IPS DF 6.9 (cell line): ENCODE results near the gene GLP1R.

Experiments used
- DNase-seq: peaks from one replicate; pipeline ENCODE4 v3.0.0-alpha.2; 2013; ENCODE audit warnings: low read depth, low spot score
- H3K27ac ChIP-seq: one replicate; pipeline ENCODE4 v1.5.1; 2013; ENCODE audit warnings: low read length, control low read depth
- H3K27me3 ChIP-seq: 2 replicates; pipeline ENCODE4 v1.6.1; 2013; ENCODE audit warnings: mild to moderate bottlenecking, low read length; ENCODE audit not compliant: control insufficient read depth, insufficient read depth
- H3K36me3 ChIP-seq: 2 replicates; pipeline ENCODE4 v1.6.1; 2013; ENCODE audit warnings: low read length; ENCODE audit not compliant: control insufficient read depth, insufficient read depth
- H3K4me1 ChIP-seq: 2 replicates; pipeline ENCODE4 v1.6.1; 2013; ENCODE audit warnings: low read length; ENCODE audit not compliant: control insufficient read depth, insufficient read depth
- H3K4me3 ChIP-seq: 2 replicates; pipeline ENCODE4 v1.5.1; 2013; ENCODE audit warnings: mild to moderate bottlenecking, low read length
- H3K9me3 ChIP-seq: 2 replicates; pipeline ENCODE4 v1.6.1; 2013; ENCODE audit warnings: low read length, inconsistent platforms; ENCODE audit not compliant: control insufficient read depth, insufficient read depth
- WGBS: extraction: QIAGEN DNeasy Blood & Tissue Kit; methylation state at CpG from one replicate; pipeline ENCODE4 v1.1.7; 2013; ENCODE audit warnings: mixed read lengths, missing lambda C conversion rate; ENCODE audit not compliant: insufficient read length, insufficient coverage; 5-methylcytosine and 5-hydroxymethylcytosine counted together

Gene GLP1R

GRCh38 chr6:39054577-39055142 is 6.1 kb downstream of the GLP1R start:
- Histone ChIP-seq H3K27me3 (peaks cover 3% of the 10 kb centered on the region; the same call in 1 of the 2 replicates), H3K9me3 (no peaks in the 10 kb centered on the region), H3K4me3 (no peak overlapping the region), H3K36me3 (no peaks in the 10 kb centered on the region), H3K27ac (no peak overlapping the region), H3K4me1 (no peaks in the 10 kb centered on the region; the same call in 1 of the 2 replicates)
- no peak for DNase-seq
- no CpG with 5 or more reads among the region's 9 CpGs for WGBS

- DNase-seq = no peak
- no CpG with 5 or more reads among the region's 7 CpGs for WGBS
- H3K27ac ChIP-seq = no peak overlapping the region
Observed at GRCh38 chr6:39055661-39056060, 7.1 kb downstream of the GLP1R start.

GRCh38 chr6:39056191-39056590 is 7.6 kb downstream of the GLP1R start:
- no peaks in the 10 kb centered on the region for H3K27me3 ChIP-seq
- no peak overlapping the region for H3K4me3 ChIP-seq
- H3K4me1 ChIP-seq = no peaks in the 10 kb centered on the region; the same call in 1 of the 2 replicates
- no peaks in the 10 kb centered on the region for H3K36me3 ChIP-seq
- no peaks in the 10 kb centered on the region for H3K9me3 ChIP-seq
- WGBS = no CpG with 5 or more reads among the region's 5 CpGs
- DNase-seq = no peak
- no peak overlapping the region for H3K27ac ChIP-seq

More at GRCh38 chr6:39055661-39056060, 7.1 kb downstream of the GLP1R start:
- Histone ChIP-seq H3K4me3 (no peak overlapping the region), H3K4me1 (no peaks in the 10 kb centered on the region; the same call in 1 of the 2 replicates), H3K27me3 (no peaks in the 10 kb centered on the region), H3K9me3 (no peaks in the 10 kb centered on the region), H3K36me3 (no peaks in the 10 kb centered on the region)

- no peak for DNase-seq
- Histone ChIP-seq H3K27me3 (no peaks in the 10 kb centered on the region), H3K4me3 (no peak overlapping the region), H3K27ac (no peak overlapping the region), H3K36me3 (no peaks in the 10 kb centered on the region), H3K4me1 (no peaks in the 10 kb centered on the region), H3K9me3 (no peaks in the 10 kb centered on the region)
- no CpG with 5 or more reads among the region's 9 CpGs for WGBS
Observed at GRCh38 chr6:39056681-39057080, 8.1 kb downstream of the GLP1R start.

GRCh38 chr6:39057251-39058155 is 8.9 kb downstream of the GLP1R start:
- H3K4me1 ChIP-seq = no peaks in the 10 kb centered on the region
- no CpG with 5 or more reads among the region's 17 CpGs for WGBS
- DNase-seq = no peak
- no peaks in the 10 kb centered on the region for H3K27me3 ChIP-seq
- no peak overlapping the region for H3K27ac ChIP-seq
- no peaks in the 10 kb centered on the region for H3K9me3 ChIP-seq
- H3K4me3 ChIP-seq = no peak overlapping the region
- no peaks in the 10 kb centered on the region for H3K36me3 ChIP-seq

- Histone ChIP-seq H3K9me3 (no peaks in the 10 kb centered on the region), H3K4me3 (no peak overlapping the region), H3K36me3 (no peaks in the 10 kb centered on the region), H3K27me3 (no peaks in the 10 kb centered on the region), H3K27ac (no peak overlapping the region), H3K4me1 (no peaks in the 10 kb centered on the region)
- no peak for DNase-seq
- WGBS = no CpG with 5 or more reads among the region's 6 CpGs
Observed at GRCh38 chr6:39058471-39059147, 10.0 kb downstream of the GLP1R start.

- Histone ChIP-seq H3K4me1 (no peaks in the 10 kb centered on the region), H3K9me3 (no peaks in the 10 kb centered on the region), H3K27me3 (no peaks in the 10 kb centered on the region), H3K4me3 (no peak overlapping the region), H3K36me3 (no peaks in the 10 kb centered on the region), H3K27ac (no peak overlapping the region)
- no CpG with 5 or more reads among the region's 14 CpGs for WGBS
- DNase-seq = no peak
Observed at GRCh38 chr6:39059496-39060310, 11.1 kb downstream of the GLP1R start.

- no peak overlapping the region for H3K27ac ChIP-seq
- no peaks in the 10 kb centered on the region for H3K27me3 ChIP-seq
- no peak overlapping the region for H3K4me3 ChIP-seq
- no peaks in the 10 kb centered on the region for H3K4me1 ChIP-seq
- no peak for DNase-seq
- H3K36me3 ChIP-seq = no peaks in the 10 kb centered on the region
- no CpG with 5 or more reads among the region's 7 CpGs for WGBS
- no peaks in the 10 kb centered on the region for H3K9me3 ChIP-seq
Observed at GRCh38 chr6:39060467-39061160, 12.0 kb downstream of the GLP1R start.

- WGBS = no CpG with 5 or more reads among the region's 6 CpGs
- Histone ChIP-seq H3K4me3 (no peak overlapping the region), H3K9me3 (no peaks in the 10 kb centered on the region), H3K27me3 (no peaks in the 10 kb centered on the region), H3K36me3 (no peaks in the 10 kb centered on the region), H3K27ac (no peak overlapping the region), H3K4me1 (no peaks in the 10 kb centered on the region)
- no peak for DNase-seq
Observed at GRCh38 chr6:39061182-39061581, 12.6 kb downstream of the GLP1R start.
